ENCODE data around the gene ABCG1.
"Not testable (repeated sequence)": the region's sequence is repeated elsewhere in the genome, so short reads cannot be mapped to it uniquely, and the experiment has no call there.

ABCG1 gene

DNA sequence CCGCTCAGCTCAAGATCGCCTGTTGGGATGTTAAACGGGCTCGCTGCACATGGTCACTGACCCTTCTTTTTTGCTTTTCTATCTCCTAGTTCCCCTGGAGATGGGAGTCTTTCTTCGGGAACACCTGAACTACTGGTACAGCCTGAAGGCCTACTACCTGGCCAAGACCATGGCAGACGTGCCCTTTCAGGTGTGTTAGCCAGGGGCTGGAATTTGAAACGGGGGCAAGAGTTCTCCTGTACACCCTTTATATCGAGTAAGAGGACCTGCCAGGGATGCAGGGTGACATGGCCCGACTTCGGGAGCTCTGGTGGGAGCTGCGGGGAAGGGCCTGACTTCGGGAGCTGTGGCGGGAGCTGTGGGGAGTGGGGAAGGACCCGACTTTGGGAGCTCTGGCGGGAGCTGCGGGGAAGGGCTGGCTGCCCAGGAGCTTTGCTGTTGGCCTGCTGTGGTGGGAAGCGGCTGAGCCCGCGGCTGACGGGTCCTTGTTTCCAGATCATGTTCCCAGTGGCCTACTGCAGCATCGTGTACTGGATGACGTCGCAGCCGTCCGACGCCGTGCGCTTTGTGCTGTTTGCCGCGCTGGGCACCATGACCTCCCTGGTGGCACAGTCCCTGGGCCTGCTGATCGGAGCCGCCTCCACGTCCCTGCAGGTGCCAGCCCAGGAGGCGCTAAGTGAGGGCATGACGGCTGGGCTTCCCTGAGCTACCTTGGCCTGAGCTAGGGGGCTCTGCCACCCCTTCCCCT lies 72.2 kb downstream of the ABCG1 start:
- FAIRE-seq (no peak), DNase-seq (ENCODE audit: insufficient read length, low spot score) (no peak)
- TF ChIP-seq POLR2A (IDR thresholded peaks at IDR 0.05; ENCODE audit: low read depth, low read length) = no peak

DNA sequence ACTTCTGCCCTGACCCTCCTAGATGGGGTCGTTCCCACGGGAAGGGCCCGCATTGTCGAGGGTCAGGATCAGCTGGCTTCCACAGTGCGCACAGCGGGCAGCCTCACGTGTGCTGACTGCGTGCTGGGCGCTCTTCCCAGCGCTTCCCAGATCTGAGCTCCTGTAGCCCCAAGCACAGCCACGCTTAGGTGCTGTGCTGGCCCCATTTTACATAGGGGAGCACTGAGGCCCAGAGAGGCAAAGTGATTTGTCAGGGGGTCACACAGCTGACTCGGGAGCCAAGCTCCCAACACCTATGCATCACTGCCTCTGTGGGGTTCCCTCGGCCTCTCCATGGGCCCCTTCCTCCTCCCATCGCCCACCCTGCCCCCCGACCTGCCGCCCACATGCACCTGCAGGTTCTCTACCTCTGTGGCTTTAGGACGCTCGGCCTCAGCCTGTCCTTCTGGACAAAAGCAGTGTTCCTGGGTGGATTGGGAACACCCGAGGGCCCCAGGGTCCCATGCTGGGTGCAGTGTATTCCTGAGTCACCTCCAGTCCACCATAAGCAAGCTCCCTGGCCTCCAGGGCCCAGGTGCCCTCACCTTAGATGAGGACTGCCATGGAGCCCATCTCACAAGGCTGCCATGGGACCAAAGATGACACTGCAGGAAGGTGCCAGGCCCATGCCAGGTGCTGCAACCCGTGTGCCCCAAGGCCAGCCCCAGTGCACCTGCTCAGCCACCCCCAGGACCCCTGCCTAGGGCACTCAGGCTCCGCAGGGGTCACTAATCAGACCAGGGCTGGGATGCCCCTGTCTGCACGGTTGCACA lies 73.0 kb downstream of the ABCG1 start:
- FAIRE-seq (no peak), DNase-seq (ENCODE audit: insufficient read length, low spot score) (no peak)
- no peak for TF ChIP-seq POLR2A (IDR thresholded peaks at IDR 0.05; ENCODE audit: low read depth, low read length)

DNA sequence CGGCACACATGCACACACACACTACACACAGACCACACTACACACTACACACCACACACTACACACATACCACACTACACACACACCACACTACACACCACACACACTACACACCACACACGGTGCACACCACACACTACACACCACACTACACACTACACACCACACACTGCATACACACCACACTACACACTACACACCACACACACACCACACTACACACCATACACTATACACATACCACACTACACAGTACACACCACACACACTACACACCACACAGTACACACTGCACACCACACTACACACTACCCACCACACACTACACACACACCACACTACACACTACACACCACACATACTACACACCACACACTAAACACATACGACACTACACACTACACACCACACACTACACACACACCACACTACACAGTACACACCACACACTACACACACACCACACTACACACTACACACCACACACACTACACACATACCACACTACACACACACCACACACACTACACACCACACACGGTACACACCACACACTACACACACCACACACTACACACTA lies 73.7 kb downstream of the ABCG1 start:
- not testable (repeated sequence) for DNase-seq (ENCODE audit: insufficient read length, low spot score); FAIRE-seq

- FAIRE-seq (no peak), DNase-seq (ENCODE audit: insufficient read length, low spot score) (no peak)
- no peak for TF ChIP-seq POLR2A (IDR thresholded peaks at IDR 0.05; ENCODE audit: low read depth, low read length)
These were observed 74.8 kb downstream of the ABCG1 start for GRCh38 chr21:42293649-42294272.

DNA sequence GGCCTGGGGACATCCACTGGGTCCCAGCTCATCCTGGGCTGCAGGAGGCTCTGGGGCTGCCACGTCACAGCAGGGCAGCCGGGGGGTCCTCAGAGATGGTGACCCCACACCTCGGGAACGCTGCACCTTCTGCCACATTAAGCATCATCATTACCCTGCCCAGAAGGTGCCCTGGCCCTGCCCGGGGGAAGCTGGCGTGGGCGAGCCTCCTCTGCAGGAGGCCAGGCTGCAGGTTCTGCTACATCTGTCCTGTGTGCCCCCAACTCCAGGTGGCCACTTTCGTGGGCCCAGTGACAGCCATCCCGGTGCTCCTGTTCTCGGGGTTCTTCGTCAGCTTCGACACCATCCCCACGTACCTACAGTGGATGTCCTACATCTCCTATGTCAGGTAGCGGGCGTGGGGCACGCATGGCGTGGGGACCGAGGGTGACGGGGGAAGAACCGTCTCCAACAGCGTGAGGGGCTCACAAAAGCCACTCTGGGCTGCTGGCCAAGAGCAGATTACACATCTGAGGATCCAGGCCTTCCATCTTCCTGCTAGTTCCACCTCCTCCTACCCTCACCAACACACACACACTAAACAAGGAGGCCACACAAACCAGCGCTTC lies 75.4 kb downstream of the ABCG1 start:
- DNase-seq (ENCODE audit: insufficient read length, low spot score) = no peak
- no peak for FAIRE-seq
- TF ChIP-seq POLR2A (IDR thresholded peaks at IDR 0.05; ENCODE audit: low read depth, low read length) = no peak

DNA sequence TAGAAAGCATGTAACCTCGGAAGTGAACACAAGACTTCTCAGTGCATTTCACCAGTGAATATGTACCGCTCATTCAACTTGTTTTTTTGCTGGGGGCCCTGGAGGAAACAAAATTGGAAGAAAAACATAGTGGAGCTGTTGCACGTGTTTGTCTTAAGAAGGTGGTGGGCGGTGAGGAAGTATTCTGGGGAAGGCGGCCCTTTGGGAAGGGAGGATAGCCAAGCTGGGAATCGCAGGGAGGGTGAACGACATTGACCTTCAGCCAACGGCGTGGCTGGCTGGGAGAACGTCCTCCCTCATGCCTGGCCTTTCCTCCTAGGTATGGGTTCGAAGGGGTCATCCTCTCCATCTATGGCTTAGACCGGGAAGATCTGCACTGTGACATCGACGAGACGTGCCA lies 76.9 kb downstream of the ABCG1 start:
- FAIRE-seq (no peak), DNase-seq (ENCODE audit: insufficient read length, low spot score) (no peak)
- TF ChIP-seq POLR2A (IDR thresholded peaks at IDR 0.05; ENCODE audit: low read depth, low read length) = no peak

DNA sequence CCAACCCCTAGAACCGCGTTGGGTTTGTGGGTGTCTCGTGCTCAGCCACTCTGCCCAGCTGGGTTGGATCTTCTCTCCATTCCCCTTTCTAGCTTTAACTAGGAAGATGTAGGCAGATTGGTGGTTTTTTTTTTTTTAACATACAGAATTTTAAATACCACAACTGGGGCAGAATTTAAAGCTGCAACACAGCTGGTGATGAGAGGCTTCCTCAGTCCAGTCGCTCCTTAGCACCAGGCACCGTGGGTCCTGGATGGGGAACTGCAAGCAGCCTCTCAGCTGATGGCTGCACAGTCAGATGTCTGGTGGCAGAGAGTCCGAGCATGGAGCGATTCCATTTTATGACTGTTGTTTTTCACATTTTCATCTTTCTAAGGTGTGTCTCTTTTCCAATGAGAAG lies 77.6 kb downstream of the ABCG1 start:
- no peak for FAIRE-seq
- TF ChIP-seq POLR2A (IDR thresholded peaks at IDR 0.05; ENCODE audit: low read depth, low read length) = no peak

DNA sequence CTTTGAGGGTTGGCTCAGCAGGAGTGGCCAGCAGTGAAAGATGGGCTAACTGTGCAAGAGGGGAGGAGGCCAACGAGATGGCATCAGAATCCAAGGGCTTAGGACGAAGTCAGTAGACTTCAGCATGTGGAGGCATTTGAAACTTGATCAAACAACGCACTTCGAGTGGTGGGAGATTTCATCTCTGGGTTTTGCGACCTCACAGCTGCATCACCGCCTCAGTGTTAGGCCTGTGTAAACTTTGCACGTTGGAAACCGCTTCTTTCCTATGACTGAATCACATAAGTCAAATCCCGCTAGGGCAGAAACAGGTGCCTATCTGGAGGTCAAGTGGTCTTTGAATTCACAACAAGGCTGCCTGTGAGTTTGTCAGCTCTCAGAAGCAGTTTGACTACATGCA lies 78.4 kb downstream of the ABCG1 start:
- DNase-seq (ENCODE audit: insufficient read length, low spot score) (no peak), FAIRE-seq (no peak)
- TF ChIP-seq POLR2A (IDR thresholded peaks at IDR 0.05; ENCODE audit: low read depth, low read length) = no peak

More for the DNA sequence above, 77.6 kb downstream of the ABCG1 start:
- no peak for DNase-seq (ENCODE audit: insufficient read length, low spot score)

DNA sequence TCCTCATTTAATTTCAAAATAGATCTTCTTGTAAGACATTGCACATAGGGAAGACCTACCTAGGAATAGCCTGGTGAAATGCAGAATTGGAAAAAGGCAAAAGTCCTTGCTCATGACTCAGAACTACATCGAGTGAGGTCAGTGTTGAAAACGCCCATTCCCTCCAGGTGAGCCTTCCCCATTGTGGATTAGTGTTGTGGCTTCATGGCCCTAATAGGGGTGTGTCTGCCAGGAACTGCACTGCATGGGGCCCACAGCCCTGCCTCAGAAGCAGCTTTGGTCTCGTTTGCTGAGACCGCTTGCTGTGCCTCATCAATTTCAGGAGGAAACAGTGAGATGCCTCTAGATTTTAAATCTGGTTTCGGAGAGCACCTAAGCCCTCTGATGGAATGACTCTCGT lies 79.3 kb downstream of the ABCG1 start:
- no peak for FAIRE-seq
- TF ChIP-seq POLR2A (IDR thresholded peaks at IDR 0.05; ENCODE audit: low read depth, low read length) = no peak

GRCh38 chr21:42298657-42299056 lies 79.7 kb downstream of the ABCG1 start:
- no peak for TF ChIP-seq POLR2A (IDR thresholded peaks at IDR 0.05; ENCODE audit: low read depth, low read length)
- FAIRE-seq (no peak), DNase-seq (ENCODE audit: insufficient read length, low spot score) (no peak)

More for the DNA sequence above, 79.3 kb downstream of the ABCG1 start:
- no peak for DNase-seq (ENCODE audit: insufficient read length, low spot score)

DNA sequence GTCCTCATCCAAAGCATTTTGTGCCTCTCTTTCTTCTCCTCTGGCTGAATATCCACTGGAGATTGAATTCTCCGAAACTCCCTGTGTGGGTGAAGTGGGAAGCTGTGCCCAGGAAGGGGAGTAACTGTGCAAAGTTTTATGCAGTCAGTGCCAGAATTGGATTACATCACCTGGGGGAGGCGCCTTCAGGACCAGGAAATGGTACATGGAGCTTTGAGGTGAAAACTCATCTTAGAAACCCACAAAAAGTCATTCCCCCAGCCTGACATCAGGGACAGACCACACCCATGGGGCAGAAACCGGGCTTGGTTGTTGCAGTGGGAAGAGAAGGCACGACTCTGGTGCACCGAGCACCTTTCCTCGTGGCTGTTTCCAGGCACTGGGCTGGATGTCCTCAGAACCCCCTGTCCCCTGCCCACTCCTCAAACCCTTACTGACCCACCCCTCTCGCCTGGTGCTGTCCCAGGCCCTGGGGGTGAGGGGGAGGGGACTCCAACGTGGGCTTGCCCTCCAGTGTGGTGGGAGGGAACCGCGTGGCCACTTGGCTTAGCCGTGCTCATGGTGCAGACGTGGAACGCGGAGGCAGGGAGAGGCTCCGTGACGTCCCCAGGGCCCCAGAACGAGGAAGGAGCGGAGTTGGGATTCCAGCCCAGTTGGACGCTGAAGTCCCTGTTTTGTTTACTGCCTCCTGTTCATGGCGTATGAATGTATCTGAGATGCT lies 80.5 kb downstream of the ABCG1 start:
- DNase-seq (ENCODE audit: insufficient read length, low spot score) (peak; percentile 22), FAIRE-seq (no peak)
- TF ChIP-seq POLR2A (IDR thresholded peaks at IDR 0.05; ENCODE audit: low read depth, low read length) = no peak

DNA sequence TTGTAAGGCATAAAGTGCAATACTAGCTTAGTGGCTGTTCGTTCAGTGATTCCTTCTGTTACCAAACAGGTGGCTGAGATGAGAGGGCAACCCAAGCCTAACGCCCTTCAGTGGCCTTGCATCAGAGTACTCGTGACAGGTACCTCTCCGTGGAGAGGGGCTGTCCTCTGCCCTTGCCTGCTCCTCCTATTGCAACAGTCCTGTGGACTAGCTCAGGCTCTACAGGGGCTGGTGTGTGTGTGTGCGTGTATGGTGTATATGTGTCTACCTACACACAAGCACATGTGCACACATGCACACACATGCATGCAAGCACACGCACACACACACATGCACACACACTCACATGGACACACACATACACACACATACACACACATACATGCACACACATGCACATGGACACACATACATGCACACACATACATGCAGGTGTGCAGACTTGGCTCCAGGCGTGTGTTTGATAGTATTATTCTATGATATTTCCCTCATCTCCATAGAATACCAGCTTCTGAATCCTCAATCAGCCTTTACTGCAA lies 81.2 kb downstream of the ABCG1 start:
- no peak for TF ChIP-seq POLR2A (IDR thresholded peaks at IDR 0.05; ENCODE audit: low read depth, low read length)
- FAIRE-seq (no peak), DNase-seq (ENCODE audit: insufficient read length, low spot score) (no peak)

GRCh38 chr21:42300956-42301355 lies 82.0 kb downstream of the ABCG1 start:
- FAIRE-seq = no peak
- DNase-seq (ENCODE audit: insufficient read length, low spot score) = no peak
- no peak for TF ChIP-seq POLR2A (IDR thresholded peaks at IDR 0.05; ENCODE audit: low read depth, low read length)

All from H54 (cell line).